Measurements from ENCODE around the gene G6PD.

GRCh38 chrX:154512879-154513553, 33.6 kb downstream of the G6PD start:
- TF ChIP-seq REST (IDR thresholded peaks at IDR 0.05; ENCODE audit: insufficient replicate concordance, low read depth) = no peak
- TF ChIP-seq, protein P1, sequence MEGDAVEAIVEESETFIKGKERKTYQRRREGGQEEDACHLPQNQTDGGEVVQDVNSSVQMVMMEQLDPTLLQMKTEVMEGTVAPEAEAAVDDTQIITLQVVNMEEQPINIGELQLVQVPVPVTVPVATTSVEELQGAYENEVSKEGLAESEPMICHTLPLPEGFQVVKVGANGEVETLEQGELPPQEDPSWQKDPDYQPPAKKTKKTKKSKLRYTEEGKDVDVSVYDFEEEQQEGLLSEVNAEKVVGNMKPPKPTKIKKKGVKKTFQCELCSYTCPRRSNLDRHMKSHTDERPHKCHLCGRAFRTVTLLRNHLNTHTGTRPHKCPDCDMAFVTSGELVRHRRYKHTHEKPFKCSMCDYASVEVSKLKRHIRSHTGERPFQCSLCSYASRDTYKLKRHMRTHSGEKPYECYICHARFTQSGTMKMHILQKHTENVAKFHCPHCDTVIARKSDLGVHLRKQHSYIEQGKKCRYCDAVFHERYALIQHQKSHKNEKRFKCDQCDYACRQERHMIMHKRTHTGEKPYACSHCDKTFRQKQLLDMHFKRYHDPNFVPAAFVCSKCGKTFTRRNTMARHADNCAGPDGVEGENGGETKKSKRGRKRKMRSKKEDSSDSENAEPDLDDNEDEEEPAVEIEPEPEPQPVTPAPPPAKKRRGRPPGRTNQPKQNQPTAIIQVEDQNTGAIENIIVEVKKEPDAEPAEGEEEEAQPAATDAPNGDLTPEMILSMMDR (IDR thresholded peaks at IDR 0.05; ENCODE audit: insufficient read depth, low read length) = no peak

All from HL-60 (cell line).